ENCODE results near the gene CCDC51. TPM values are rescaled to one million over a fixed set of nuclear protein-coding genes. Genes with fewer than 3 reads are reported as not detected.

Gene CCDC51
- total and polyA plus RNA-seq, 2 of the 13 experiments (the other 11 are each of a cell fraction or from before 2014, with no cell fraction given), result 18.1 to 29.4 TPM

GRCh38 chr3:48435774-48436476 lies 4.0 kb downstream of the CCDC51 start (continued):
- TF ChIP-seq ZNF691 (CRISPR knock-in tag; IDR thresholded peaks at IDR 0.05; ENCODE audit: borderline replicate concordance, low read depth) (peak; percentile 82; the same call in 1 of the 2 replicates), ZBTB10 (CRISPR knock-in tag; IDR thresholded peaks at IDR 0.05; ENCODE audit: borderline replicate concordance) (no peak; the same call in 1 of the 2 replicates), ZKSCAN5 (CRISPR knock-in tag; IDR thresholded peaks at IDR 0.05) (no peak), ZNF766 (CRISPR knock-in tag; IDR thresholded peaks at IDR 0.05; ENCODE audit: borderline replicate concordance) (no peak), ZNF329 (CRISPR knock-in tag; IDR thresholded peaks at IDR 0.05; ENCODE audit: low read depth) (no peak), IRF2 (CRISPR knock-in tag; IDR thresholded peaks at IDR 0.05) (peak; percentile 83), TAF1 (CRISPR knock-in tag; IDR thresholded peaks at IDR 0.05) (no peak), ZNF687 (CRISPR knock-in tag; IDR thresholded peaks at IDR 0.05) (peak; percentile 26; the same call in 1 of the 2 replicates), ZNF180 (CRISPR knock-in tag; IDR thresholded peaks at IDR 0.05; ENCODE audit: borderline replicate concordance, low read depth) (no peak), PBX3 (CRISPR knock-in tag; IDR thresholded peaks at IDR 0.05; ENCODE audit: borderline replicate concordance) (no peak), ZNF44 (CRISPR knock-in tag; IDR thresholded peaks at IDR 0.05) (no peak), RELA (CRISPR knock-in tag; IDR thresholded peaks at IDR 0.05) (no peak), ZMYM3 (CRISPR knock-in tag; IDR thresholded peaks at IDR 0.05) (no peak), ZNF235 (CRISPR knock-in tag; IDR thresholded peaks at IDR 0.05; ENCODE audit: borderline replicate concordance) (no peak), MIER3 (CRISPR knock-in tag; IDR thresholded peaks at IDR 0.05; ENCODE audit: borderline replicate concordance) (0 out of 2 replicates have a peak, but pooled peaks have one; percentile 43), ATF1 (CRISPR knock-in tag; IDR thresholded peaks at IDR 0.05) (no peak), CBFB (CRISPR knock-in tag; IDR thresholded peaks at IDR 0.05) (0 out of 2 replicates have a peak, but pooled peaks have one; percentile 52), ZBTB25 (CRISPR knock-in tag; IDR thresholded peaks at IDR 0.05) (peak; percentile 86)

Data from HepG2 (cell line).